Inflammatory macrophage treated with lipopolysaccharide for 1 hour (primary cell): Measurements from ENCODE around the gene CFHR2.
"Not testable (repeated sequence)": the region's sequence is repeated elsewhere in the genome, so short reads cannot be mapped to it uniquely, and the experiment has no call there.

Experiments used
- DNase-seq, 2 donors: peaks; one replicate each; pipeline ENCODE4 v3.0.0-alpha.2; 2020 to 2022

CFHR2 gene

GRCh38 chr1:196943568-196943967, at the start of gene CFHR2:
Gene CFHR2, plus strand, starts transcription at chr1:196943738. Its CDS starts 143 bp downstream, at chr1:196943881.
- not testable (repeated sequence) for DNase-seq

- DNase-seq = no peak
Observed at GRCh38 chr1:196896355-196896754, 47.2 kb upstream of the CFHR2 start.

DNA sequence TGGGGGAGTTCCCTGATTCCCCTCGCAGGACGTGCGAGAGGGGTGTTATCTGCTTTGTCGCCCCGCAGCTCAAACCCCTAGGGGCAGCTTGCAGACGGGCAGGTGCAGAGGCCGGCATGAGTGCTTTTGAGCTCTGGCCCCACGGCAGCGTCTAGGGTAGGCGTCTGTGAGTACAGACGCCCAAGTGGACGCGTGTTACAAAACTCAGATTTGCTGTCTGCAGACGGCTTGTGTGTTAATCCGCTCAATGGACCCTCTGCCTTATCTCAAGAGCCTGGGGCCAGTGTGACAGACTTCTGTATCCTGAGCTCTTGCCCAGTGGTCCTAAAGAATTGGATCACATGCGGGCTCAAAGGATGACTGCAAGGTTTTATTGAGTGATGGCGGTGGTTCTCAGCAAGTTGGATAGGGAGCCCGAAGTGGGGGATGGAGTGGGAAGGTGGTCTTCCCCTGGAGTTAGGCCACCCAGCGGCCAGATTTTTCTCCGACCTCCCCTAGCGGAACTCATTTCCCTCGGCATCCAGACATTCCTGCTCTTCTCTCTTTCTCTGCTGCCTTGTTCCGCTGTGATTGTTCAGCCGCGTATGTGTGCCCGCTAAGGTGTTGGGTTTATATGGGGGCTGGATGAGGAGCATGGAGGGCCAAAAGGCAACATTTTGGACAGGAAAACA, 46.2 kb upstream of the CFHR2 start:
- no peak for DNase-seq

DNA sequence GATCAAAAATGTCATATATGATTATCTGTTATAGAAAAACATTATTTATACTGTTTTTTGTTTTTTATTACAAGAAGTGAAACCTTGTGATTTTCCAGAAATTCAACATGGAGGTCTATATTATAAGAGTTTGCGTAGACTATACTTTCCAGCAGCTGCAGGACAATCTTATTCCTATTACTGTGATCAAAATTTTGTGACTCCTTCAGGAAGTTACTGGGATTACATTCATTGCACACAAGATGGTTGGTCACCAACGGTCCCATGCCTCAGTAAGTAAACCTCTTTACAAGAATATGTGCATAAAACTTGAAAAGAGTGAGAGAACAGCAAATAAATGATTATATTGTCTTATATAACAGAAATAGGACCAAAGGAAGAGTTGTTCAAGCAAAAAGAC, 41.2 kb upstream of the CFHR2 start:
- DNase-seq = no peak

DNA sequence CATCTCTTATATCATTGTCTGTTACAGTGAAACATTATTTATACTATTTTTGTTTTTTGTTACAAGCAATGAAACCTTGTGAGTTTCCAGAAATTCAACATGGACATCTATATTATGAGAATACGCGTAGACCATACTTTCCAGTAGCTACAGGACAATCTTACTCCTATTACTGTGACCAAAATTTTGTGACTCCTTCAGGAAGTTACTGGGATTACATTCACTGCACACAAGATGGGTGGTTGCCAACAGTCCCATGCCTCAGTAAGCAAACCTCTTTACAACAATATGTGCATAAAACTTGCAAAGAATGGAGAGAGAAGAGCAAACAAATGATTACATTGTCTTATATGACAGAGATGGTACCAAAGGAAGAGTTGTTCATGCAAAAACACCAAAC, 33.3 kb upstream of the CFHR2 start:
- no peak for DNase-seq

DNA sequence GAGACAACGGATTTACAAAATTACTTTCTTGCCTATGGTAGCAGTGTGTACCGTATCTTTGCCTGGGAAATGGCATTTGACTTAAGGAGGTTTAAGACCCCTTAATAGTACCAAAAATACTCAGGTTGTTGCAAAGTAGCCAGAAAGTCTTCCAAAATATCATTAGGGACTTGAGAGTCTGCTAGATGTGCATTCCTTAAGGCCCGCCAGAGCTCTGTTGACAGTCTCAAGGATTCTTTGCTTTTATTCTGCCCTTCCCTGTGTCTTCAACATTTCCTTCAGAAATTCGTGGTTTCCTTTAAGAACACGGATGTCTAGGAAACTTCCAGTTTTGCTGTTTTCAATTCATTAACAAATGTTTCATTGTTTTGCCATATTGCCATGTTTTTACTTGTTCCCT, 31.3 kb upstream of the CFHR2 start:
- DNase-seq = not testable (repeated sequence)

- DNase-seq = not testable (repeated sequence)
Observed at GRCh38 chr1:196926839-196927238, 16.7 kb upstream of the CFHR2 start.

DNA sequence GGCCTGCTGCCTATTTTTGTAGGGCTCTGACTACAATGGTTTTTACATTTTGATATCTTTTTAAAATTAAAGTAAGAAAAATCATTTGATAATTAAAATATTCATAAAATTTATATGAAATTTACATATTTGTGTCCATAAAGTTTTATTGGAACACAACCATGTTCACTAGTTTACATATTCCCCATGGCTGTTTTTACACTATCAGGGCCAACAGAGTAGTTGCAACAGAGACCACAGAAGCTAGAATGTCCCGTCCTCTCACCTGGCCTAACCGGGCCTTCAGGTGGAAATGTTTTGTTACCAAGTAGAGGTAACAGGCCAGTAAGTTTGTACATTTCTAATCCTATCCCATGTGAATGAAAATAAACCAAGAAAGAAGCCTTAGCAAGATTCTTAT, 10.7 kb upstream of the CFHR2 start:
- not testable (repeated sequence) for DNase-seq

DNA sequence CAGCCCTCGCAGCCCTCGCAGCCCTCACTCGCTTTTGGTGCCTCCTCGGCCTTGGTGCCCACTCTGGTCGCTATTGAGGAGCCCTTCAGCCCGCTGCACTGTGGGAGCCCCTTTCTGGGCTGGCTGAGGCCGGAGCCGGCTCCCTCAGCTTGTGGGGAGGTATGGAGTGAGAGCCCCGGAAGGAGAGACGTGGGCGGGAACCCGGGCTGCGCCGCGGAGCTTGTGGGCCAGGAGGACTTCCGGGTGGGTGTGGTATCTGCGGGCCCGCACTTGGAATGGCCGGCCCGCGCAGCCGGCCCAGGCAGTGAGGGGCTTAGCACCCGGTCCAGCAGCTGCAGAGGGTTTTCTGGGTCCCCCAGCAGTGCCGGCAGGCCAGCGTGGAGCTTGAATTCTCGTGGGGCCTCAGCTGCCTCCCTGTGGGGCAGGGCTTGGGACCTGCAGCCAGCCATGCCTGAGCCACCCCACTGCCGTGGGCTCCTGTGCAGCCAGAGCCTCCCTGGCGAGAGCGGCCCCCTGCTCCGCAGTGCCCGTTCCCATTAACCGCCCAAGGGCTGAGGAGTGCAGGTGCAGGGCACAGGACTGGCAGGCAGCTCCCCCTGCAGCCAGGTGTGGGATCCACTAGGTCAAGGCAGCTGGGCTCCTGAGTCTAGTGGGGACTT, 9.9 kb upstream of the CFHR2 start:
- DNase-seq = no peak

GRCh38 chr1:196941474-196941873, 2.1 kb upstream of the CFHR2 start:
- not testable (repeated sequence) for DNase-seq

DNA sequence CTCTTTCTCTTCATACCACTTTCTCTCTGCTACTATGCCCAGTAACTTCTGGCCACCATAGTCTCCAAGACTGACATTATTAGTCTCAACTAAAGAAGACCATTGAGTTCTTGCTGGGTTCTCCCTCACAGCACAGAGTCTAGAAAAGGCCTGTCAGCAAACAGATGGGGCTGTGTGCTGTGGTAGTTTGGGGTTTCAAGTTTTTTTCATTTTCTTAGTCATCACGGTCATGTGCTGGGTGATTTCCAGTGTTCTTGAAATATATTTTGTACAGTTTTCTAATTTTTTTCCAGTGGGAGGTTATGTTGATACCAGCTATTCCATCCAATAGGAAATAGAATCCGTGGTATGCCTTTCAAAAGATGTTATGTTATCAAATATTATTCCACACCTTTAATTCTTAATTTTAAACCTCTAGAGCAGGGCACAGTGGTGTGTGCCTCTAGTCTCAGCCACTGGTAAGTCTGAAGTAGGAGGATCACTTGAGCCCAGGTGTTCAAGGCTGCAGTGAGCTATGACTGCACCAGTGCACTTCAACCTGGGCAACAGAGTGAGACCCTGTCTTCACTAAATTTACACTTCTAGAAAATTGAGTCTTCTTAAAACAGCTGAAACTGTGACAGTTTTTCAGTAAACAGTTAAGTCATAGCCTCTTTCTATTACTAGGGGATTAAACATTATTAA, 8.3 kb downstream of the CFHR2 start:
- no peak for DNase-seq

DNA sequence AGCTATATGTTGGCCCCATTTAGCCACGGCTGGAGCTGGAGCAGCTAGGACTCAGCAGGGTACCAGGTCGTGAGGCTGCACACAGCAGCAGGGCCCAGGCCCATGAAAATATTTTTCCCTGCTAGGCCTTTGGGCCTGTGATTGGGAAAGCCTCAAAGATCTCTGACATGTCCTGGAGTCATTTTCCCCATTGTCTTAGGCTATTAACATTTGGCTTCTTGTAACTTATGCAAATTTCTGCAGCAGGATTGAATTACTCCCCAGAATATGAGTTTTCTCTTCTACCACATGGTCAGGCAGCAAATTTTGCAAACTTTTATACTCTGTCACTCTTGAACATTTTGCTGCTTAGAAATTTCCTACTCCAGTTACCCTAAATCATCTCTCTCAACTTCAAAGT, 11.2 kb downstream of the CFHR2 start:
- DNase-seq = no peak

GRCh38 chr1:196955926-196956325, 12.4 kb downstream of the CFHR2 start:
- no peak for DNase-seq

- no peak for DNase-seq
Observed at GRCh38 chr1:196960854-196961253, 17.3 kb downstream of the CFHR2 start.

GRCh38 chr1:196970182-196970581, 26.6 kb downstream of the CFHR2 start:
- DNase-seq = no peak

- no peak for DNase-seq
Observed at GRCh38 chr1:196976278-196976677, 32.7 kb downstream of the CFHR2 start.

DNA sequence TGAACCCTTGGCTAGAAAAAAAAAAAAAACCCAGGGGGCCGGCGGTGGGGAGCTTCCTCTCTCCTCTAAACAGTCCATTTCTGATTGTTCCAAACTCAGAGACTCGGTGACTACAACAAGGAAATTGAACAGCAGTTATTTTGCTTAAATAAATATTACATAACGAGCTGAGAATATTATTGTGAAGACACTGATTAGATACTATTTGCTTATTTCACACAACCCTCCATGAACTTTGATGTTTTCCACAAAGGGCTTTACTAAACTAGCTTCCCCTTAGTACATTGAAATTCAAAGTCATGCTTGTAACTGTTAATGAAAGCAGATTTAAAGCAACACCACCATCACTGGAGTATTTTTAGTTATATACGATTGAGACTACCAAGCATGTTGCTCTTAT, 33.7 kb downstream of the CFHR2 start, which contains the start of gene CFHR5:
CFHR5 (plus strand) TSS at position 279 of the 400 bp plus-strand sequence; CDS start at position 388, 109 bp downstream.
- no peak for DNase-seq

GRCh38 chr1:196980859-196981258, 37.3 kb downstream of the CFHR2 start:
- DNase-seq = no peak

DNA sequence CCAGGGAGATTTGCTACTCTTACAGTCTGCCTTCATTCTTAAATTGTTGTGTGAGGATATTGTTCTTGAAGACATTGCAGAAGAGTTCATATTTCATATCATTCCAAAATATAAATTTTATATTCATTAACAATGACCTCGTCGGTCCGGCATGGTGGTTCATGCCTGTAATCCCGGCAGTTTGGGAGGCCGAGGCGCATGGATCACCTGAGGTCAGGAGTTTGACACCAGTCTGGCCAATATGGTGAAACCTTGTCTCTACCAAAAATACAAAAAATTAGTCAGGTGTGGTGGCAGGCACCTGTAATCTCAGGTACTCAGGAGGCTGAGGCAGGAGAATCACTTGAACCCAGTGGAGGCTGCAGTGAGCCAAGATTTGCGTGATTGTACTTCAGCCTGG, 38.7 kb downstream of the CFHR2 start:
- not testable (repeated sequence) for DNase-seq

DNA sequence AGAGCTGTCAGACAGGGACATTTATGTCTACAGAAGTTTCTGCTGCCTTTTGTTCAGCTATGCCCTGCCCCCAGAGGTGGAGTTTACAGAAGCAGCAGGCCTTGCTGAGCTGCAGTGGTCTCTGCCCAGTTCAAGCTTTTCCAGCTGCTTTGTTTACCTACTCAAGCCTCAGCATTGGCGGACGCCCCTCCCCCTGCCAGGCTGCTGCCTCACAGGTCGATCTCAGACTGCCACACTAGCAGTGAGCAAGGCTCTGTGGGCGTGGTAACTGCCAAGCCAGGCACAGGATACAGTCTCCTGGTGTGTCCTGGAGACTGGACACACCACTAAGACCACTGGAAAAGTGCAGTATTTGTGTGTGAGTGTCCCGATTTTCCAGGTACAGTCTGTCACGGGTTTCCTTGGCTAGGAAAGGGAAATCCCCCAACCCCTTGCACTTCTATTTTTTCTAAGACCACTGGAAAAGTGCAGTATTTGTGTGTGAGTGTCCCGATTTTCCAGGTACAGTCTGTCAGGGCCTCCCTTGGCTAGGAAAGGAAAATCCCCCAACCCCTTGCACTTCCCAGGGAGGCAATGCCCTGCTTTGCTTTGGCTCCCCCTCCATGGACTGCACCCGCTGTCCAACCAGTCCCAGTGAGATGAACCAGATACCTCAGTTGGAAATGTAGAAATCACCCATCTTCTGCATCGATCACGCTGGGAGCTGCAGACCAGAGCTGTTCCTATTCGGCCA, 48.5 kb downstream of the CFHR2 start:
- not testable (repeated sequence) for DNase-seq

DNA sequence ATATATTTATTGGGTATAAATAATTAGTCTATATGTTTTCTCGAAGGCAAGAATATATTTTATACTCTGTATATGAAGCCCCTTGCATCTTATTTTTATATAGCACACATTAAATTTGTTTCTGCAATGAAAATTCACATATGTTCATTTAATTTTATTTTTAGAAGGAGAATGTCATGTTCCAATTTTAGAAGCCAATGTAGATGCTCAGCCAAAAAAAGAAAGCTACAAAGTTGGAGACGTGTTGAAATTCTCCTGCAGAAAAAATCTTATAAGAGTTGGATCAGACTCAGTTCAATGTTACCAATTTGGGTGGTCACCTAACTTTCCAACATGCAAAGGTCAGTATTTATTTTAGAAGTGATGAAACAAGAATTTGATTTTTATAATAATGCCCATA, 50.4 kb downstream of the CFHR2 start:
- no peak for DNase-seq

DNA sequence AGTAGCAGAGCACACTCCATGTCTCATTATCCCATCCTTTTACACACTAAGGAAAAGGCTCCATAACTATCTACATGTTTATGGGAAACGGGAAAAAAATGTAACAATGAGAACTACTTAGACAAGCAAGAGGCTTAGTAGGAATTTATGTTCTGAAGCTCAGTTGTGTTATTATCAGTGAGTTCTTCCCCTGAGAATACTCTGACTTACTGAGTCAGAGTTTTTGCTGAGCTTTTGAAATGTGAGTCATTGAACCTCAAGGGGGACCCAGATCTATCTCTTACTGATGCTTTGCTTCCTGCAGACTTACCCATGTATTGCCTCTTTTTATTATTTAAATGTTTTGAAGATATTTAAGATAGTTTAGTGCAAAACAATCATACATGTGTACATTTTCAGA, 53.9 kb downstream of the CFHR2 start:
- DNase-seq = no peak

DNA sequence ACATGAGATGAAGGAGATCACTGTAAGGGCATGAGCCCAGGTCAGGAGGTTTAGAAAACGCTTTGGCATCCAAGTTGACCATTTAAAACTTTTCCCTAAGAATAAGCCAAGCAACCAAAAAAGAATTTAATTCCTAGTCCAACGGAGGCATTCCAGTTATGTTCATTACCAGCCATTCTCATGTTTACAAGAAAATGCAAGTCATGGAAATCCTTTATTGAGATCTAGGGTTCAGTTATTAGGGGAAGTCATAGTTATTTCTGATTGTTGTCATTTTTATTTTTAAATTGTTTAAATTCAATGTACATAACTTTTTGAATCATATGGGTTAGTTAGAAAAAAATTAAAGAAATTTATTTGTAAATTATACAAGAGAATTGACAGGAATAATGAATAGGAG, 58.3 kb downstream of the CFHR2 start:
- no peak for DNase-seq
